ENCODE measurements around the gene PROSER3. TPM values are rescaled to one million over a fixed set of nuclear protein-coding genes. Genes with fewer than 3 reads are reported as not detected.

PROSER3 gene
- total RNA-seq, 1 donor from 2014 or later: 41.7 TPM

GRCh38 chr19:35744430-35745327, 13.3 kb upstream of the PROSER3 start:
- peaks cover 10% of the 10 kb centered on the region for H3K4me1 Mint-ChIP-seq (ENCODE audit: low read depth, unreplicated experiment)
- peaks cover 13% of the 10 kb centered on the region for H3K9me3 Mint-ChIP-seq (ENCODE audit: unreplicated experiment)
- peak; percentile 95 for DNase-seq
- H3K4me3 Mint-ChIP-seq (ENCODE audit: unreplicated experiment): peak overlapping the region; percentile 98
- no peak for TF ChIP-seq CTCF (IDR thresholded peaks at IDR 0.05; ENCODE audit: partially characterized antibody, unreplicated experiment)
- peak overlapping the region; percentile 96 for H3K27ac Mint-ChIP-seq (ENCODE audit: unreplicated experiment)
- H3K27me3 Mint-ChIP-seq (ENCODE audit: unreplicated experiment): peaks cover 4% of the 10 kb centered on the region
- H3K36me3 Mint-ChIP-seq (ENCODE audit: unreplicated experiment): no peaks in the 10 kb centered on the region

GRCh38 chr19:35745328-35746086, 12.5 kb upstream of the PROSER3 start, which contains the start of the genes PSENEN and U2AF1L4:
Gene PSENEN (plus strand): TSS chr19:35745651. CDS start chr19:35745931, 280 bp downstream.
Gene U2AF1L4 (minus strand): TSS chr19:35745418. CDS start chr19:35745391, 27 bp downstream.
- H3K9me3 Mint-ChIP-seq (ENCODE audit: unreplicated experiment): peaks cover 12% of the 10 kb centered on the region
- H3K27me3 Mint-ChIP-seq (ENCODE audit: unreplicated experiment): peaks cover 5% of the 10 kb centered on the region
- no peak for TF ChIP-seq CTCF (IDR thresholded peaks at IDR 0.05; ENCODE audit: partially characterized antibody, unreplicated experiment)
- H3K36me3 Mint-ChIP-seq (ENCODE audit: unreplicated experiment): no peaks in the 10 kb centered on the region
- peaks cover 10% of the 10 kb centered on the region for H3K4me1 Mint-ChIP-seq (ENCODE audit: low read depth, unreplicated experiment)
- peak; percentile 94 for DNase-seq
- peak within 1 kb of the TSS; percentile 96 for H3K27ac Mint-ChIP-seq (ENCODE audit: unreplicated experiment)
- H3K4me3 Mint-ChIP-seq (ENCODE audit: unreplicated experiment): peak within 1 kb of the TSS; percentile 98

- Mint-ChIP-seq H3K27ac (ENCODE audit: unreplicated experiment) (peak overlapping the region; percentile 96), H3K4me3 (ENCODE audit: unreplicated experiment) (peak overlapping the region; percentile 98), H3K4me1 (ENCODE audit: low read depth, unreplicated experiment) (peaks cover 10% of the 10 kb centered on the region), H3K9me3 (ENCODE audit: unreplicated experiment) (peaks cover 10% of the 10 kb centered on the region), H3K27me3 (ENCODE audit: unreplicated experiment) (peaks cover 5% of the 10 kb centered on the region), H3K36me3 (ENCODE audit: unreplicated experiment) (no peaks in the 10 kb centered on the region)
- no peak for DNase-seq
- TF ChIP-seq CTCF (IDR thresholded peaks at IDR 0.05; ENCODE audit: partially characterized antibody, unreplicated experiment): no peak
These were observed 11.9 kb upstream of the PROSER3 start for GRCh38 chr19:35746087-35746462.

- DNase-seq: no peak
- peak overlapping the region; percentile 98 for H3K4me3 Mint-ChIP-seq (ENCODE audit: unreplicated experiment)
- H3K27ac Mint-ChIP-seq (ENCODE audit: unreplicated experiment): peak overlapping the region; percentile 96
- peaks cover 10% of the 10 kb centered on the region for H3K4me1 Mint-ChIP-seq (ENCODE audit: low read depth, unreplicated experiment)
- H3K36me3 Mint-ChIP-seq (ENCODE audit: unreplicated experiment): no peaks in the 10 kb centered on the region
- TF ChIP-seq CTCF (IDR thresholded peaks at IDR 0.05; ENCODE audit: partially characterized antibody, unreplicated experiment): no peak
- H3K9me3 Mint-ChIP-seq (ENCODE audit: unreplicated experiment): peaks cover 10% of the 10 kb centered on the region
- H3K27me3 Mint-ChIP-seq (ENCODE audit: unreplicated experiment): peaks cover 5% of the 10 kb centered on the region
These were observed 11.4 kb upstream of the PROSER3 start for GRCh38 chr19:35746531-35746930.

Data from glutamatergic neuron (in vitro differentiated cells).